LHCN-M2 (cell line): ENCODE data around the gene MUSTN1. TPM values are rescaled to one million over a fixed set of nuclear protein-coding genes. Genes with fewer than 3 reads are reported as not detected.

Source experiments
- DNase-seq: peaks from one replicate; pipeline ENCODE4 v3.0.0-alpha.2; 2012; ENCODE audit warnings: low read depth
- polyA plus RNA-seq: library from polyadenylated mRNA; unstranded; fragments of >200 nt; gene quantifications from one replicate; pipeline ENCODE4 v1.2.1, GENCODE V29; 2012; ENCODE audit warnings: missing spikeins
- total RNA-seq: library from RNA; depleted of rRNA; stranded (reverse); fragments of >200 nt; gene quantifications from 2 replicates; pipeline ENCODE4 v1.2.3, GENCODE V29; 2014; rRNA removed

Gene MUSTN1
- not detected in 2 replicates for total RNA-seq
- 0.44 TPM for polyA plus RNA-seq

GRCh38 chr3:52834871-52835501 is at the start of gene MUSTN1:
TSS of gene MUSTN1 (minus strand) at chr3:52835019. CDS start at chr3:52834948, 71 bp downstream.
- DNase-seq: peak; percentile 77

DNA sequence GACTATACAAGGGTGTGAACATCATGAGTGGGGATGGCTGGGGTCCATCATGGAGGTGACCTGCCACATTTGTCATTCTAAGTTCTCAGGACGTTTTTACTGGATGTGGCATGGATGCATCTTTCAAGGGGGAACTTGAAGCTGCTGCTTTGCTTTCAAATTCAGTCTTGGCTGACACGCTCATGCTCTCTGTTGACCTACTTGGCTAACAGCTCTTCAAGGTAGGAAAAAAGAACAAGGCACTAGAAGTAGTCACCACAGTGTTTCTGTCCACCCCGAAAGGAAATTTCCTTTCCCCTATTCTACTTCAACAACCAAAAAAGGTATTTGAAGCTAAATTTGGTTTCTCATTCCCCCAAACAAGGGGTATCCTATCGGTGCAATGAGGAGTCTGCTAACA is 47.6 kb upstream of the MUSTN1 start:
- no peak for DNase-seq

- DNase-seq: no peak
Measured at GRCh38 chr3:52881871-52882270, 47.1 kb upstream of the MUSTN1 start.

DNA sequence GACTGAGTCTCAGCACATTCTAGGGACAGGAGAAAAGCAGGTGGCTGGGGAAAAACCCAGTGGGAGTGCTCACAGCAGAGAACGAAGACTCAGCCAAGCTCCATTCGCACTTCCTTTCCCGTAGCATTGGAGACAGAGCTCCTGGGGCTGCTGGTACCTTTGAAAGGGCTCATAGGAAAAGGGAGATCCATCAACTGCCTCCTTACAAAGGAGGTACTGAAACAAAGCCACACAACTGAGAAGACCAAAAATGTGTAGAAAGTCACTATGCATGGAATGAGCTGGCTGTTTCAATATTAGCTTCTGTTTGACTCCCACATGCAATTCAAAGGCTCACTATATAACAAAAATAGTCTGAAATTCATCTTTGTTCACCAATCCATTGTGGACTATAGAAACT is 45.7 kb upstream of the MUSTN1 start:
- DNase-seq: no peak

GRCh38 chr3:52880047-52880446 is 45.2 kb upstream of the MUSTN1 start:
- no peak for DNase-seq

GRCh38 chr3:52879581-52879980 is 44.8 kb upstream of the MUSTN1 start:
- DNase-seq: no peak

DNA sequence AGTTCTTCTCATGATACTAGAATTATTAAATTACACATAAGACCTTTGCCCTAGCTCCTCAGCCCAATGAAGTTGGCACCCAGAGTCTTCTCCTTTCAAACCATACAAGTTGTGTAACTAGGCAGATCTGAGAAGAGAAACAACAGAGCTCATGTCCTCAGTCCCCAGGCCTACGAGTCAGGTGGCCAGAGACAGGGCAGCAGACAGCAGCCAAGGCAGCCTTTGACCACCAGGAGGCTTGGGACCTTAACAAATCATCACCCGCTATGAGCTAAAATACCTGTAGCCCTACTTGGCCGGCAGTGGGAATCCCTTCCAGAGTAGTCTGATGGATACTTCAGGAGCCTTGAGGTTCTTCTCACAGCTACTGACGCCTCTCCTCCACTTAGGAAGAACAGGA is 44.3 kb upstream of the MUSTN1 start:
- no peak for DNase-seq

GRCh38 chr3:52877085-52877484 is 42.3 kb upstream of the MUSTN1 start:
- DNase-seq: no peak

- no peak for DNase-seq
Measured at GRCh38 chr3:52874864-52875587, 40.2 kb upstream of the MUSTN1 start.

- no peak for DNase-seq
Measured at GRCh38 chr3:52874160-52874701, 39.4 kb upstream of the MUSTN1 start.

GRCh38 chr3:52873433-52874159 is 38.8 kb upstream of the MUSTN1 start:
- peak; percentile 57 for DNase-seq

DNA sequence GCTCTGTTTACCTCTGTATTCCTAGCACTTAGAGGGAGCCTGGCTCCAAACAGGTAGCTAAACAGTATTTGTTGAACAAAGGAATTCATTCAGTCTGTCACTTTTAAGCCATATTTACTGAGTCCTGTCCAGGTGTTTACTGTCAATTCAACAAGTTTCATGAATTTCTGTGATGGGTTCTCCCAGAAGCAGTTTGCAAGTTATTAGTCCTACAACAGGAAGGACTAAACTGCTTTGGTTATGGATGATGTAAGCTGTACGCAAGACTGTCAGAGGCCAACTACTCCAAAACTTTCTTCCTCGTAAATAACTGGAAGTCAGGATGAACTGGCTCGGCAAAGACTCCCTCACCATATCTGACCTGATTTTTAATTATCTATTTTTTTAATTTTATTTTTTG is 37.4 kb upstream of the MUSTN1 start:
- DNase-seq: no peak

- no peak for DNase-seq
Measured at GRCh38 chr3:52871761-52872160, 36.9 kb upstream of the MUSTN1 start.

DNA sequence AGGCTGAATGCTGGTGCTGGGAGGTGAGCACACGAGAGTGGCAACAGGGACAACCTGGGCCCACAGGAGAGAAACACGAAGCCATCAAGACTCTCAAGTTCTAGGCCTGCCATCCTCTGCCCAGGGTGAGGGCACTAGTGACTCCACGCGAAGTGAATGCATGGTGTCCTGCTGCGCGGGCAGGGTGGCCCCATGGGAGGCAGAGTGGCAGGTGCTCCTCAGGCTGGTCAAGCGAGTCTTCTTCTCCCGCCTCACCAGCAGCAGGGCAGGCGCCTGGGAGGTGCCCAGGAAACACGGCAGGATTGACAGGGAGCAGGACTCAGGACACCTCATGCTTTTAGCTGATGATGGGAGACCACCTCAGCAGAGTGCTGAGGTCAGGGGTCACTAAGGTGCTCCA is 35.7 kb upstream of the MUSTN1 start:
- no peak for DNase-seq

GRCh38 chr3:52866427-52866826 is 31.6 kb upstream of the MUSTN1 start:
- no peak for DNase-seq

DNA sequence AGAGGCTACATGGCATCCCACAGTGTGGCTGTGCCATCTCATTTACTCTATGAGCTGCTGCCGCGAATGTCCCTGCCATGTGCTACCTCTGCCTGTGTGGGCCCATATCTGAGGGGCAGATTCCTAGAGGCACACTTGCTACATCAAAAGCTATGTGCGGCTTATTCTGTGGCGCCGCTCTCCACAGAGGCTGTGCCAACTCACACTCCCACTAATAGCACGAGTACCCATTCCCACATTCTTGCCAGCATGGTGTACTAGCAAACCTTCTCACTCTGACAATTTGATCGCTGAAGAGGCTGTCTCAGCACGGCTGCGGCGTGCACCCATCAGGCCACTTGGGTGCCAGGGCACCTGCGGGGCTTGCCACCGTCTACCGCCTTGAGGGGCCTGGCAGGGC is 31.2 kb upstream of the MUSTN1 start:
- no peak for DNase-seq

GRCh38 chr3:52860424-52860768 is 25.6 kb upstream of the MUSTN1 start:
- no peak for DNase-seq

DNA sequence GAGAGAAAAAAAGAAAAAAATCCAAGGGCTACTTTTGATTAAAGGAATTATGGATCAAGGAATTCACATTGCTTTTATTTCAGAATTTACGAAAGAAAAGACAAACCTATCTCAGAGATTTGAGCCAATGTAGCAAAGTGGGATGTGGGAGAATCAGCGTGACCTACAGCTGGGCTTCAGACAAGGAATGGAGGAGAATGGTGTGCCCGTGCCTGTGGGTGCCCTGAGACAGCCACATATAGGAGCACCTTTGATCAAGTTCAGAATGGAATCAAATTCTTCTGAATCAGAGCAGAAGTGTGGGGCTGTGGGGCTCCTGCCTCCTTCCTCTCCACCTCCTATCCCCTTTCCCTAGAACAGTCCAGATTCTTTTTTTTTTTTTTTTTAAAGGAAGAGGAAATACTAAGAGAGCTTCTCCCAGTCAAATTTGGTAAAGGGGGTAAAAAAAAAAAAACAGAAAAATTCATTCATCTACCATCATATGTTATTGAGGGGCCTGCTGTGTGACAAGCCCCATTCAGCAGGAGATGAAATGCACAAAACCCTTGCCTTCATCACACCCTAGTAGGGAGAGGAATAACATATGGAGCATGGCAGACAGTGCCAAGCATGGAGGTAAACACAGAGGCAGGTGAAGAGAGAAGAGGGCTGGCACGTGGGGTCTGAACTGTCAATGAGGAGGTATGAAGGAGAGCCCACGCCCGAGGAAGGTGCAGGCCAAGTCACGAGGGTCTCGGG is 25.0 kb upstream of the MUSTN1 start:
- DNase-seq: no peak

- no peak for DNase-seq
Measured at GRCh38 chr3:52857864-52858263, 23.0 kb upstream of the MUSTN1 start.

GRCh38 chr3:52857133-52857532 is 22.3 kb upstream of the MUSTN1 start:
- DNase-seq: no peak

- no peak for DNase-seq
Measured at GRCh38 chr3:52856666-52857065, 21.8 kb upstream of the MUSTN1 start.

- DNase-seq: no peak
Measured at GRCh38 chr3:52854013-52854412, 19.2 kb upstream of the MUSTN1 start.
